ENCODE measurements around the gene VAMP1. TPM values are rescaled to one million over a fixed set of nuclear protein-coding genes. Genes with fewer than 3 reads are reported as not detected.

VAMP1 gene
- total and polyA plus RNA-seq, 9 of the 15 experiments (the other 6 are each of a cell fraction or from before 2014, with no cell fraction given): 0.76 to 13.2 (median 4.2) TPM

DNA sequence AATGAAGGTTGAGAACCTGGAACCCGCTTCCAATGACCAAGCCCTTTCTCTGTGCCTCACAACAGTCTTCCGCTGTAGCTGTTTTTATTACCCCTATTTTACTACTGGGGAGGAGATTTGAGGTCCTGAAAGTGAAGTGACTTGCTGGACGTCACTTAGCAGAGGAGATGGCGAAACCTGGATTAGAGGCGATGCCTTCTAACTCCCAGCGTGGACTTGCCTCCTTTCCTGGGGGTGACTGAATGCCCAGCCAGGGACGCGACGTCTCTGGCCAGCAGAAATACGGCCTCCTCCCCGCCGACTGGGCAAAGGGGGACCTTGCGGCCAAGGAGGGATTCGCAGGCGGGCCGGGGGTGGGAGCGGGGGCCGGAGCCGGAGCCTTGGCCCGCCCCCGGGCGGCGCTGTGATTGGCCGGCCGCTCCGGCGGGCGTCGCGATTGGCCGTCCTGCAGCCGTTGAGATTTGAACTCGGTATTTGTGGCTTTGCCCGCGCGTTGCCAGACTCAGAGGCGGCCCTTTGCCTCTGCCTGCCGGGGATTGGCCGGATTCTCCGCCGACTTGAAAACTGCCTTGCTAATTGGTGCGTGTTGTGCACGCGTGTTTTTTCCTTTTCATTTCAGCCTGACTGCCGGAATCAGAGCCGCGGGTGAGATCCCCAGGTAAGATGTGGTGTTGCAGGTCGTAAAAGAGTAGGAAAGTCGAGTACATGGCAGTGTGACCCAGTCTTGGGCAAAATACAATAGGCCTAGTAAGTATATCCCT, 23.2 kb upstream of the VAMP1 start, which contains the start of gene NCAPD2 (continued):
- no peak for TF ChIP-seq ZNF212 (CRISPR knock-in tag; IDR thresholded peaks at IDR 0.05)
- no peak for TF ChIP-seq ZNF444 (CRISPR knock-in tag; IDR thresholded peaks at IDR 0.05)
- TF ChIP-seq BACH1 (tag; IDR thresholded peaks at IDR 0.05): no peak
- TF ChIP-seq, protein P1, sequence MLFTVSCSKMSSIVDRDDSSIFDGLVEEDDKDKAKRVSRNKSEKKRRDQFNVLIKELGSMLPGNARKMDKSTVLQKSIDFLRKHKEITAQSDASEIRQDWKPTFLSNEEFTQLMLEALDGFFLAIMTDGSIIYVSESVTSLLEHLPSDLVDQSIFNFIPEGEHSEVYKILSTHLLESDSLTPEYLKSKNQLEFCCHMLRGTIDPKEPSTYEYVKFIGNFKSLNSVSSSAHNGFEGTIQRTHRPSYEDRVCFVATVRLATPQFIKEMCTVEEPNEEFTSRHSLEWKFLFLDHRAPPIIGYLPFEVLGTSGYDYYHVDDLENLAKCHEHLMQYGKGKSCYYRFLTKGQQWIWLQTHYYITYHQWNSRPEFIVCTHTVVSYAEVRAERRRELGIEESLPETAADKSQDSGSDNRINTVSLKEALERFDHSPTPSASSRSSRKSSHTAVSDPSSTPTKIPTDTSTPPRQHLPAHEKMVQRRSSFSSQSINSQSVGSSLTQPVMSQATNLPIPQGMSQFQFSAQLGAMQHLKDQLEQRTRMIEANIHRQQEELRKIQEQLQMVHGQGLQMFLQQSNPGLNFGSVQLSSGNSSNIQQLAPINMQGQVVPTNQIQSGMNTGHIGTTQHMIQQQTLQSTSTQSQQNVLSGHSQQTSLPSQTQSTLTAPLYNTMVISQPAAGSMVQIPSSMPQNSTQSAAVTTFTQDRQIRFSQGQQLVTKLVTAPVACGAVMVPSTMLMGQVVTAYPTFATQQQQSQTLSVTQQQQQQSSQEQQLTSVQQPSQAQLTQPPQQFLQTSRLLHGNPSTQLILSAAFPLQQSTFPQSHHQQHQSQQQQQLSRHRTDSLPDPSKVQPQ (CRISPR knock-in tag; IDR thresholded peaks at IDR 0.05; ENCODE audit: borderline replicate concordance): no peak
- TF ChIP-seq HSF4 (CRISPR knock-in tag; IDR thresholded peaks at IDR 0.05; ENCODE audit: borderline replicate concordance): no peak
- TF ChIP-seq NEUROD1 (IDR thresholded peaks at IDR 0.05; ENCODE audit: borderline replicate concordance, low read depth, low read length, partially characterized antibody): peak; percentile 45
- TF ChIP-seq ZNF707 (CRISPR knock-in tag; conservative IDR thresholded peaks at IDR 0.05): no peak
- TF ChIP-seq ELF4 (CRISPR knock-in tag; IDR thresholded peaks at IDR 0.05): no peak
- peak; percentile 91 for TF ChIP-seq RBM25 (IDR thresholded peaks at IDR 0.05; ENCODE audit: low read depth, low read length, severe bottlenecking)
- no peak for TF ChIP-seq NONO (IDR thresholded peaks at IDR 0.05; ENCODE audit: low read depth in 2 of 2, low read length in 1 of 2)
- no peak for TF ChIP-seq ADNP (tag; IDR thresholded peaks at IDR 0.05)
- TF ChIP-seq ILF3 (IDR thresholded peaks at IDR 0.05; ENCODE audit: borderline replicate concordance): no peak
- no peak for TF ChIP-seq ZKSCAN1 (IDR thresholded peaks at IDR 0.05; ENCODE audit: low read depth, low read length)
- peak; percentile 97 for TF ChIP-seq MYBL2 (IDR thresholded peaks at IDR 0.05; ENCODE audit: low read depth)
- TF ChIP-seq MYBL2 (CRISPR knock-in tag; IDR thresholded peaks at IDR 0.05; ENCODE audit: borderline replicate concordance): peak; percentile 94; the same call in 1 of the 2 replicates
- no peak for TF ChIP-seq ZNF644 (tag; IDR thresholded peaks at IDR 0.05; ENCODE audit: low read depth)
- TF ChIP-seq CEBPB (tag; IDR thresholded peaks at IDR 0.05): peak; percentile 34; the same call in 1 of the 2 replicates
- TF ChIP-seq, protein P2, sequence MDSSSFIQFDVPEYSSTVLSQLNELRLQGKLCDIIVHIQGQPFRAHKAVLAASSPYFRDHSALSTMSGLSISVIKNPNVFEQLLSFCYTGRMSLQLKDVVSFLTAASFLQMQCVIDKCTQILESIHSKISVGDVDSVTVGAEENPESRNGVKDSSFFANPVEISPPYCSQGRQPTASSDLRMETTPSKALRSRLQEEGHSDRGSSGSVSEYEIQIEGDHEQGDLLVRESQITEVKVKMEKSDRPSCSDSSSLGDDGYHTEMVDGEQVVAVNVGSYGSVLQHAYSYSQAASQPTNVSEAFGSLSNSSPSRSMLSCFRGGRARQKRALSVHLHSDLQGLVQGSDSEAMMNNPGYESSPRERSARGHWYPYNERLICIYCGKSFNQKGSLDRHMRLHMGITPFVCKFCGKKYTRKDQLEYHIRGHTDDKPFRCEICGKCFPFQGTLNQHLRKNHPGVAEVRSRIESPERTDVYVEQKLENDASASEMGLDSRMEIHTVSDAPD (CRISPR knock-in tag; IDR thresholded peaks at IDR 0.05): no peak
- TF ChIP-seq, protein P3, sequence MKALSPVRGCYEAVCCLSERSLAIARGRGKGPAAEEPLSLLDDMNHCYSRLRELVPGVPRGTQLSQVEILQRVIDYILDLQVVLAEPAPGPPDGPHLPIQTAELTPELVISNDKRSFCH (CRISPR knock-in tag; IDR thresholded peaks at IDR 0.05): no peak
- TF ChIP-seq, protein P3 (tag; IDR thresholded peaks at IDR 0.05): no peak
- no peak for TF ChIP-seq GTF2A2 (tag; IDR thresholded peaks at IDR 0.05)
- TF ChIP-seq HOXB6 (CRISPR knock-in tag; IDR thresholded peaks at IDR 0.05; ENCODE audit: borderline replicate concordance): no peak
